LHCN-M2 (cell line): ENCODE results near the gene SLC35E2B. TPM values are rescaled to one million over a fixed set of nuclear protein-coding genes. Genes with fewer than 3 reads are reported as not detected.

ENCODE experiments used
- DNase-seq: peaks from one replicate; pipeline ENCODE4 v3.0.0-alpha.2; 2012; ENCODE audit warnings: low read depth
- total RNA-seq: library from RNA; depleted of rRNA; stranded (reverse); fragments of >200 nt; gene quantifications from 2 replicates; pipeline ENCODE4 v1.2.3, GENCODE V29; 2014

Gene SLC35E2B
- total RNA-seq, 1 experiment from 2014 or later = 23.9 TPM

DNA sequence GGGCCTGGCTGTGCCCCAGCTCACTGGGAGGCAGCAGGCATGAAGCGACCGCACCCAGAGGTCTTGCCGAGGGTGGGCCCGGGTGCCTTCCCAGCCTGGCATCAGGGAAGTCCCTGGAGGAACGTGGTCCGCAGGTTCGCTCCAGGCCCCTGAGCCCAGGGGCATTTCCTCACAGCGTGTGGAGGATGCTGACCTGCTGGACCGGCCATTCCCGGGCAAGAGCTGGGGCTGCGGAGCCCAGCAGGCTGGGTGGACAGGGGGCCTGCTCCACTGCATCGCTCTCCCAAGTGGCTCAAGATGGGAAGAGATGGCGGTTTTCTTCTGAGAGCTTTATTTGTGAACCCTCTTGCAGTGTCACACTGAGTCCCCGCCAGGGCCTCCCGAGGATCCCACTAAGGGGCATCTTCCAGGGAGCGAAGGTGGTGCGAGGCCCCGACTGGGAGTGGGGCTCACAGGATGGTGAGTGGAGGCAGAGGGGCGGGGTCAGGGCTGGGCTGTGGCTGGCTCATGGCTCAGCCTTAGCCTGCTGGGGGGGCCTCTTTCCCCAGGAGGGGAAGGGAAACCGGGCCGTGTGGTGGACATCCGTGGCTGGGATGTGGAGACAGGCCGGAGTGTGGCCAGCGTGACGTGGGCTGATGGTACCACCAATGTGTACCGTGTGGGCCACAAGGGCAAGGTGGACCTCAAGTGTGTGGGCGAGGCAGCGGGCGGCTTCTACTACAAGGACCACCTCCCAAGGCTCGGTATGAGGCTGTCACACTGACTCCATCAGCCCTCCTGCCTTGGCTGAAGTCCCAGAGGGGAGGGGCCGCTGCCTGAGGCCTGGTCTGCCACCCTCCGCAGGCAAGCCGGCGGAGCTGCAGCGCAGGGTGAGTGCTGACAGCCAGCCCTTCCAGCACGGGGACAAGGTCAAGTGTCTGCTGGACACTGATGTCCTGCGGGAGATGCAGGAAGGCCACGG lies 67.9 kb downstream of the SLC35E2B start:
- DNase-seq = no peak

DNA sequence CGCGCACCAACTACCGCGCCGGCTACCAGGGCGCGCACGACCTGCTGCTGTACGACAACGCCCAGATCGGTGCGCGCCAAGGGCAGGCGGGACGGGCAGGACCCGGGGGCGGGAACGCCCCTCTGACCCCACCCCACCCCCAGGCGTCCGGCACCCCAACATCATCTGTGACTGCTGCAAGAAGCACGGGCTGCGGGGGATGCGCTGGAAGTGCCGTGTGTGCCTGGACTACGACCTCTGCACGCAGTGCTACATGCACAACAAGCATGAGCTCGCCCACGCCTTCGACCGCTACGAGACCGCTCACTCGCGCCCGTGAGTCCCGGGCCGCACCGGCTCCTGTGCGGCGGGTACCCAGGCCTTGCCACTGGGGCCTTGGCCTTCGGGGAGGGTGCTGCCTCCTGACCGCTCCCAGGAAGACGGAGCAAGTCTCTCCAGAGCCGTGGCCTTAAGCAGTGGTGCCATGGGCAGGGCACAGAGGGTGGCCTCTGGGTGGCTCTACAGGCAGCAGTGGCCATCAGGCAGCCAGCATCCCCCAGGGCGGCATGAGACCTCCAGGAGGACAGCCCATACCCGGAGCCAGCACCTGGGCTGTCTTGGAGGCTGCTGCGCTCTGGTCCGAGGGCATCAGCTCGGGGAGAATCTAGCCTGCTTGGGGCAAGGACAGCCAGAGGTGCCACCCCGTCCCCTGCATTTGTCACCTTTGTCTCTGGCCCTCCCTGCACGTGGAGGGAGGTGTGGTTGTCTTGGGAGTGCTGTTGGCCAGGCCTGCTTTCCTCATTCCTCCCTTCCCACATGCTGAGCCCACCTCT lies 68.8 kb downstream of the SLC35E2B start:
- no peak for DNase-seq

DNA sequence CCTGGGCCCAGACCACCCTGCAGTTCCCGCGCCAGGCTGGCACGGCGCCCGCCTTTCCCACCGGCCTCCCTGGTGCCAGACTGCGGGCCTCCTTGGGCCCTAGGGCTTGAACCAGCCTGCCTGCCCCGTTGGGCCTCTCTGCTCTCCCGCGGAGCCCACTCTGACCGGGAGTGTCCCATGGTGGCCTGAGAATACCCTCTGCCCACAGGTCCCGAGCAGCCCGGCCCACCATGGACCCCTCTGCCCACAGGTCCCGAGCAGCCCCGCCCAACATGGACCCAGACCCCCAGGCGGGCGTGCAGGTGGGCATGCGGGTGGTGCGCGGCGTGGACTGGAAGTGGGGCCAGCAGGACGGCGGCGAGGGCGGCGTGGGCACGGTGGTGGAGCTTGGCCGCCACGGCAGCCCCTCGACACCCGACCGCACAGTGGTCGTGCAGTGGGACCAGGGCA lies 69.4 kb downstream of the SLC35E2B start:
- DNase-seq = no peak

DNA sequence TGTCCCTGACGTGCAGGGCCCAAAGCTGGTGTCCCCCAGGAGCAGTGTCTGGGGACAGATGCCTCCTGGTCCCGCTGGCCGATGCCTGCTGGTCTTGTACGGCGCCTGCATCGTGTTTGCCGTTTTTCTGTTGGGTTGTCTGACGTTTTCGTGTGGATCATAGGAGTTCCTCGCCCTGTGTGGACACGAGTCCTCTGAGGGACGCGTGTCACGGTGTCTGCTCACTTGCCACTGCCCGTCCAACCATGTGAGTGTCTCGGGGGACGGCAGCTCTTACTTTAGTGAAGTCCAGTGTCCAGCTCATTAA lies 69.9 kb downstream of the SLC35E2B start:
- no peak for DNase-seq

DNA sequence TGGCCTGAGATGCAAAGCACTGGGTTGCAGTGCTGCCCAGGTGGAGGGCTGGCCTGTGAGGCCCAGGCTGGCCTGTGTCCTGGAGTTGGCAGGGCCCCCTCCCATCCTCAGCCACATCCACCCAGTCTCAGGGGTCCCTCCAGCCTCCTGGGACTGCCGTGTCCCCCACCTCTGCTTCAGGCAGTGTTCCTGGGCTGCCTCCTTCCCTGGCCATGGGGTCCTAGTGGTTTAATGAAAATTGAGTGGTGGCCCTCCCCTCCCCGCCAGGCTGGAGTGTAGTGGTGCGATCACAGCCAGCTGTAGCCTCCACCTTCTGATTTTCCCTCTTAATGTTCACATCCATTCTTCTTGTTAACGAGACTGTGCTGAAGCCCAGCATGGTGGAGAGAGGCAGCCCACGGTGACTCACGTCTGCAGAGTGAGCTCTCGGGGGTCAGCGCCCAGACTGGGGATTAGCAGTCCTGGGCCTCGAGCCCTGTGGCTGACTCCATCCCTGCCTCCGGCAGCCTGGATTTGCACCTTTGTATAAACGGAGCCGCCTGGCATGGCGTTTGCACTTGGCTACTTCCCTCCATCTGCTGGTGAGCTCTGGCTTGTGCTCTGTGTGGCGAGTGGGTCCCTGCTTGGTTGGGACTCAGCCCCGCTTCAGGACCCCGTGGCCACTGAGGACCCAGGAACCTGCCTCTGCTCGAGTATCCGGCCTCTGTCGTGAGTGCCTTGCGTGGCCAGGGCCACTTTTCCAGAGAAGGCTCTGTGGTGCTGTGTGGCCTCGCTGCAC lies 70.4 kb downstream of the SLC35E2B start:
- DNase-seq = no peak

DNA sequence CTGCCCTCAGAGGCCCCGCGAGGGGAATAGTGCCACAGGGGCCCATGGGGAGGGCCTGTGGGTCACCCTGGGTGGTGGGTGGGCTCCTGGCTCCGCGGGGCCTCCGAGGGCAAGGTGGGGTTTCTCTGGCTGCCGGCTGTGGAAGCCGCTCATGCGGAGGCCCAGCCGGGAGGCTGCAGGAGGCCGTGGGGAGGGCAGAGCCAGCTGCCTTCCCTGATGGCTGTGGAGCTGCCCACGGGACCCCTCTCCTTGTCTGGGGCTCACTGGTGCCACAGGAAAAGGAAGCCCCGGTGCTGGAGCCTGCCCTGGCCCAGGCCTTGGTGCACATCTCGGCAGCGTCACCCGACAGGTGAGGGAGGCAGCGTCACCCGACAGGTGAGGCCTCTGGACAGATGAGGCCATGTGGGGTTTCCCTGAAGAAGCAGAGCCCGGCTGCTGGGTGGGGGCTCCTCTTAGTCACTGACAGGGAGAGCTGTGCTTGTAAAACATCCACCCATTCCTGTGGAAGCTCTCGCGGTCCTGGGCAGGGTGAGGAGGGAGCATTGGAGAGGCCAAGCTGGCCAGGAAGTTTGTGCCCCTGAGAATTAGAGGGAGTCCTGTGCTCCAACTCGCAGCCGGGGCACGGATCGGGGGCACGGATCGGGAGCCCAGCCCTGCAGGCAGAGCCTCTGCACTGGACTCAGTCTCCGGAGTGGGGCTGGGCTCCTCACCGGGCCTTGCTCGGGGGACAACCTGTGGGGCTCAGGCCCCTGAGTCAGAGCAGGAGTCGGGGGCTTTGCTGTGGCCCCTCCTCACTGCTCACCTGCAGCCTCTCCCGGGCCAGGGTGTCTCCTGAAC lies 71.2 kb downstream of the SLC35E2B start:
- no peak for DNase-seq

DNA sequence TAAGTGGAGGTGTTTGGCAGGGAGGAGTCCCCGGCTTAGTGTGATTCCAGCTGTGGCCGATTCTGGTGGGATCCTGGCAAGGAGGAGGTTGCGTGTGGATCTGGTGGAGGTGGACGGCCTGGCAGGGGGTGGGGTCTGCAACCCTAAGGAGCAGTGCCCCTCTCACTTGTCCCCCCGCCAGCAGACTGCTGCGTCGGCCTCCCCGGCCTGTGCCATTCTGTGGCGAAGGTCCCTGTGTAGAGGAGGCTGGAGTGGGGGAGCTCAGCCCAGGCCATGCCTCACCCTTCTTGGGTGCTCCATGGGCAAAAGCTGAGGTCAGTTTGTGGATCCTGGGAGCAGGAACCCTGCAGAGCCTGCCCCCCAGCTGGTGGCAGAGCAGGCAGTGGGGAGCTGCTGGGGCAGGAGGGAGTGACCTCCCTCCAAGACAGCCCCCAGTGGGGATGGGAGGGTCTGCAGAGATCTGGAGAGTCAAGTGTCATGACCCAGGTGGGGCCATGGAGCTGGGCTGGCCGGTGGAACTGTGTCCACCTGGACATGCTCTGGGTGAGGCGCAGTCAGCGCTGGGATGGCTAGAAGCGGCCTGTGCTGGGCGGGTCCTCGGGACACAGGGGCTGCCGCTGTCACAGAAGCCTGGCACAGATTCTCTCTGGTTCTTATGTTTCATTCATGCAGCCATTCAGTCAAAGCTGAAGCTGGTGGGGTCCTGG lies 72.0 kb downstream of the SLC35E2B start:
- no peak for DNase-seq

DNA sequence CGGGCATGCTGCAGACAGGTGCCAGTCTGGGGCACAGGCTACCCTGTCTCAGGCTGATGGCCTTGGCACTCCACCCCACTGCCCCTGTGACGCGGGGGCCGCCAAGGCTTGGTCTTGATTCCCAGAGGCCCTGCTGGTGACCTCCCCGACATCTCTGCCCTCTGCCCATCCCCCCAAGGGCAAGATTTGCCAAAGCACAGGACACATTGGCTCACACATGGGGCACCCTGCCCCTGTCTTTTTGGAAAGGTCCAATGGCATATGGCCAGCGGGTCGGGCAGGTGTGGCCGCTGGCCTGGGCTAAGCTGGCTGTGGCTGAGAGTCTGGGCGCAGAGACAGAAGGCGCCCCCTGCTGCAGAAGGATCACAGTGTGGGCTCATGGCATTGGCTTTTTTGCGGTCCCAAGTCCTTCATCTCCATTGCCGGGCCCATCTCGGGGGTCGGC lies 72.7 kb downstream of the SLC35E2B start:
- no peak for DNase-seq

DNA sequence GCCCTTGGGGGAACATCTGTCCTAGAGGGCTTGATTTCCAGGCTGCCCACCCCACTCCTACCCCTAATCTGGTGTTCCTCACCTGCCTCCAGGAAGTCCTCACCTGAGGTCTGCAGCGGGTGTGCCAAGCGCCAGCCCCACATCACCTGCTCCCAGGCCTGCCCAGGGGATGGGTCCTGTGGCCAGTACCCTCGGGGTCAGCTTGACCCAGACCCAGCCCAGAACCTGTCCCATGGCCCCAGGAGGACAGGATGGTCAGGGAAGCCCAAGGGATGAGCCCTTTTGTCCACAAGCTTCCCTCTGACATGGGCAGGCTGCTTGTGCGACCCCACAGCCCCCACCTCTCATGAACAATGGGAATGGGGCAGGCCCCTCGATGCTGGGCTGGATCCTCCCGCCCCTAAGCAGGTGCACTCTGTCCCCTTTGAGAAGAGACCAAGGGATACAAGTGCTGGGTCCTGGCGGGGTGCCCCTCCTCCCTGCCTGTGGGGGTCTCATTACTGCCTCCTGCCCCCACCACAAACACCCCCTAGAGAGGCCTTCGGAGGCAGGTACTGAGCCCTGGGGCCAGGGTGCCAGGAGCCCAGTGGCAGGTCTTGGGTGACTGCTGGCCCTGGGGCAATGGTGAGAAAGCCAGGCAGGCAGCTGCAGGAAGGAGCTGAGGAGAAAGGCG lies 74.1 kb downstream of the SLC35E2B start:
- no peak for DNase-seq

DNA sequence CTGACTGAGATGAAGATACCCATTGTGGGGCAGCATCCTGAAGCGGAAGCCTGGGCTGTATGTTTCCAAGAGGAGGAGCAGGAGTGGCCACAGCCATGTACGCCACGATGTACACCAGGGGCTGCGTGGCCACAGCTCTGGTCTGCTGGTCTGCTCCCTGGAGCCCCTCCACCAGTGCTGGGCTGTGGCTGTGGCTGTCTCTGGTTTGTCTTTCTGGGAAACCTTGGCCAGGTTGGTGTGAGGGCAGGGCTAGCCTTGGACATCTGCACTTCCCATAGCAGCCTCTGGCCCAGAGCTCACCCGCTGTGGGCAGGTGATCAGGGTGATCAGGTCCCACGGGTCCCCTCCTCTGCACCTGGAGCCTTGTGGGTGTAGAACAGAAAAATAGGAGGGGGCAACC lies 74.7 kb downstream of the SLC35E2B start:
- DNase-seq = no peak

DNA sequence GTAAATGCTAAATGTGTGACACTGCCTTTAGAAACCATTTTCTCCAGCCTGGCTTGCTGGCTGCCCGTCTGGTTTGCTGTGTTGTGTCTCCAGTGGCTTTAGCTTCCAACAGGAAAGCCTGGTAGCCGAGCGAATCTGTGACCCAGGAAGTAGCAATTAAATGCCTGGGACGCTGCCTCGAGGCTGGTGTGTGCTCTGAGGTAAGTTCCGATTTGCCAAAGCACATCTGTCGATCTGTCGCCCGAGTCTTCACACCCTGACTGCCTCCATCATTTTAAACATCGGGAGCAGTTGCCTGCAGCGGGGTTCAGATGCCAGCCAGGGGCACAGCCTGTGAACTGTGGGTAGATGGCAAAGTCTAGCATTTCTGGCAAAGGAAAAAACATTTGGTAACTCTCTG lies 75.1 kb downstream of the SLC35E2B start:
- no peak for DNase-seq

DNA sequence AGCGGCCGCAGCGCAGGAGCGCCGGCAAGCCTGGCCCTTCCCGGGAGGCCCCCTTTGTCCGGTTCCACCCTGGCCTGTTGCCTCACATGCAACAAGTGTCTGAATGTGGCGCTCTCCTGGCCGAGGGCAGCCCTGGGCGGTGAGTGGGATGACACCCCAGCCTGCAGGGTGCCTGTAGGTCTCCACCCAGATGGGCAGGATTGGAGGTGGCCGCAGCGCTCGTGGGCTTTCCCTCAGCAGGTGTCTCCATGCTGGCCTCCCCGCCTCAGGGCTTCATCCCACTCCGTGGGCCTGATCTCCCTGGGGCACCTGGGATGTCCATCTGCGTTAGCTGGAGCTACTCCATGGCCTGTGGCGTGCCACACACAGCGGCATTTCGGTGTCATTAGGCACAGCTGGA lies 75.8 kb downstream of the SLC35E2B start:
- DNase-seq = no peak

DNA sequence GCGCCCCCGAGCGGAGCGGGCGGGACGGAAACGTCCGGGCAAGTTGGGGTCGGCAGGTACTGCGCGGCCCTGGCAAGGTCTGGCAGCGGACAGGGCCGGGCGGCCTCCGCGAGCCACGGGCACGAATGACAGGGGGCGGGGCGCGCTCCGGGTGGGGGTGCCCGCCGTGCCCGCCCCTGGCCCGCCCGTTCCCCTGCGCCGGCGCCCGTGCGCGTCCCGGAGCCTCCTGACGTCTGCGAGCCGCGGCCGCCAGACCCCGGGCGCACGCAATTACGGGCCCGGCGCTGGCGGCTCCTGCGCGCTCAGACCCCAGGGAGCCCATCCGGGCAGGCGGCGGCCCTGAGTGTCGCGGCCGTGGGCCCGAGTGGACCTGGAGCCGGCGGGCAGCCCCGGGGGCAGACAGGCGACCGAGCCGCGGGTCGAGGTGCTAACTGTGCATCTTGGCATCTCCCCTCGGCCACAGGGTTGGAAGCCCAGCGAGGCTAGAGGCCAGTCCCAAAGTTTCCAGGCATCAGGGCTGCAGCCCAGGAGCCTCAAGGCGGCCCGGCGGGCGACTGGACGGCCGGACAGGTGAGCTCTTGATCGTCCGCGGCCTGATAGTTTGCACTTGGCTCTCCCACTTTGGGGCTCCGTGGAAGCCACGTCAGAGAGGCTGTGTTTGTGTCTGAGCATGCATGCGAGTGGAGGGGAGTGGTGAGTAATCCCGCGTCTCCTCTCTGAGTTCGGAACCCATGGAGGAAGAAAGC lies 76.4 kb downstream of the SLC35E2B start:
- no peak for DNase-seq

DNA sequence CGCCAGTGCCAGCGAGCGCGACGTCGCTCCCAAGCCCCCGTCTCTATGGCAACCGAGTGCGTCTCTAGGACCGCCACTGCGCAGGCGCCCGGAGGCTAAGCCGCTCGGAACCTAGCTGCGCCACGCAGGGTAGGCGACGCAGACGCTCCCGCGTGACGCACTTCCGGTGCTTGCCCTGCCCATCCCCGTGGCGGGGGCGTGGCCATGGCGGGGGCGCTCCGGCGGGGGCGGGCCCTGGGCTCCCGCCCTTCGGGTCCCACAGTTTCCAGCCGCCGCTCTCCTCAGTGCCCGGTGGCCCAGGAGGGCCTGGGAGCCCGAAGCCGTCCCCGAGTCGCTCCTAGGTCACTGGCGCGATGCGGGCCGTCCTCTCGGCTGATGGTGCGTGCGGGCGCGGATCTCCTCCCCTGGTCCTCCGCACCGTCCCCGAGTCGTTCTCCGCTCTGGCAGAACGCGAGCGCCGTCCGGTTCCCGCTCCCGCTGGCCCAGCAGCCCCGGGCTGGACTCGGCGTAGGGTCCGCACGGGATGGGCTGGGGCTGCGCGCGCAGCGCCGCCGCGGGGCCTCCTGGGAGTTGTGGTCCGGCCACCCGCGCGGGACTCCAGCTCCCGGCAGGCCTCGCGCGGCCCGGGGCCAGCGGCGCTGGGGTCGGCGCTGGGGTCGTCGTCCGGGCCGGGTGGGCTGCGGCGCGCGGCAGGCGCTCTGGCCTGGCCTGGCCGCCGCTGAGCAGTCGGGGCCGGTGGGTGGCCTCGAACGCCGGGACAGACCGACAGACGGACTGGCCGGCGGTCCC lies 77.1 kb downstream of the SLC35E2B start, which contains the start of gene MIB2:
MIB2 (plus strand) TSS at position 245 of the 789 bp plus-strand sequence. CDS start 7,953 bp downstream, outside the sequence.
- DNase-seq = peak; percentile 92

DNA sequence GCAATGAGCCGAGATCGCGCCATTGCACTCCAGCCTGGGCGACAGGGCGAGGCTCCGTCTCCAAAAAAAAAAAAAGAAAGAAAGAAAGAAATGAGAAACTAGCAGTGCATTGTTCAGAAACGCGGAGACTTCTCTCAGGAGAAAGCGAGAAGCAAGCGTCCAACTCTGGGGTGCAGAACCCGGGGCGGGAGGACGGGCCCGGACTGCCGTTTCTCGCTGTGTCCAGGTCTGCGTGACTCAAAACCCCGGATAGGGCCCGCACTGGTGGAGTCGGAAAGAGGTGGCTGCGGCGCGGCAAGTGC lies 77.7 kb downstream of the SLC35E2B start:
- no peak for DNase-seq

DNA sequence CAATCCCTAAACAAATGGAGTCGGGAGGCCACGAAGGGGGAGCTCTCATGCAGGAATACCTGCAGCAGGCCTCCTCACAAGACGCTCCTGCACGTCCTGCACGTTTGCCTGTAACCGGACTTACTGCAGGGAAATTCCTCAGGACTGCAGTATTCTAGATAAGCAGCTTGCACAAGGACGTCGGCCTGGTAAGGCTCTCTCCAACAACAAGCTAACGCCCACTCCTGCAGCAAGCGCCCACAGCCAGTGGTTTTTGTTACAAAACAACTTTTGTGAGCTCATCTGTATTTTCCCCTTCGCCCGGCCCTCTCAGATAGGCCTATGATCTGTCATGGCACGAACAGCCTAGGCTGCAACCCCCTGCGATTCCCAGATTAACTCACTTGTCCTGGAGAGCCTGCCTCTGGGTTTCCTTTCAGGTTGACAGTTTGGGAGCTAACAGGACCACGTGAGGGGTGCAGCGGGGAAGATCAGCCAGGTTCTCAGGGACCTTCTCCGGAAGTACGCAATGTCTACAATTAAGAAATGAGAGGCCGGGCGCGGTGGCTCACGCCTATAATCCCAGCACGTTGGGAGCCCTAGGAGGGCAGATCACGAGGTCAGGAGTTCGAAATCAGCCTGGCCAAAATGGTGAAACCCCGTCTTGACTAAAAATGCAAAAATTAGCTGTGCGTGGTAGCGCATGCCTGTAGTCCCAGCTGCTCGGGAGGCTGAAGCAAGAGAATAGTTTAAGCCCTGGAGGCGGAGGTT lies 78.2 kb downstream of the SLC35E2B start:
- peak; percentile 38 for DNase-seq

DNA sequence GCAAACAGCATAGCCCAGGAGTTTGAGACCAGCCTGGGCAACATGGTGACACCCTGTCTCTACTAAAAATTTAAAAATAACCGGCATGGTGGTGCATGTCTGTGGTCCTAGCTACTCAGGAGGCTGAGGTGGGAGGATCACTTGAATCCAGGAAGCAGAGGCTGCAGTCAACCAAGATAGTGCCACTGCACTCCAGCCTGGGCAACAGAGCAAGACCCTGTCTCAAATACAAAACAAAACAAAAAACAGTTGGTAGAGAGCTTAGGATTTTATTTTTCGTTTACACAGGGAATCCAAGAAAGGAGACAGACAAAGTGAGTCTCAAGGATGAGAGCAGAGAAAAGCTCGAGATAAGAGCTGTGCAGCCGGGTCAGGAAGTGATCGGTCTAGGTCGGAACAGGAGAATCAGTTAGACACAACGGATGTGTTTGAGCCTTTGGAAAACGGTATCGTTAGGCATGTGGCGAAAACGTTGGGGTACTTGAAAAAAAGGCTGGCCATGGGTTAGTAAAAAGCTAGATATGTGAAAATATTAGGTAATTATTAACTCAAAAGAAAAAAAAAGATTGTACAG lies 79.0 kb downstream of the SLC35E2B start:
- no peak for DNase-seq
